ENCODE measurements around the gene TASOR.
"Not testable (repeated sequence)": the region's sequence is repeated elsewhere in the genome, so short reads cannot be mapped to it uniquely, and the experiment has no call there.

The TASOR gene

DNA sequence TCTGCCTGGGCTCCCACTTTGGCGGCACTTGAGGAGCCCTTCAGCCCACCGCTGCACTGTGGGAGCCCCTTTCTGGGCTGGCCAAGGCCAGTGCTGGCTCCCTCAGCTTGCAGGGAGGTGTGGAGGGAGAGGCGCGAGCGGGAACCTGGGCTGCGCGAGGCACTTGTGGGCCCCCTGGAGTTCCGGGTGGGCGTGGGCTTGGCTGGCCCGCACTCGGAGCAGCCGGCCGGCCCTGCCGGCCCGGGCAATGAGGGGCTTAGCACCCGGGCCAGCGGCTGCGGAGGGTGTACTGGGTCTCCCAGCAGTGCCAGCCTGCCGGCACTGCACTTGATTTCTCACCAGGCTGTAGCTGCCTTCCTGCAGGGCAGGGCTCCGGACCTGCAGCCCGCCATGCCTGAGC is 35.7 kb upstream of the TASOR start:
- not testable (repeated sequence) for H3K79me2 ChIP-seq (ENCODE audit: control insufficient read depth, insufficient read depth, low read length); H2BK5ac ChIP-seq (ENCODE audit: low read length); H4K8ac ChIP-seq (ENCODE audit: low read depth, low read length); H2AK5ac ChIP-seq (ENCODE audit: low read length); H3K27ac ChIP-seq (ENCODE audit: low read depth, low read length); H3K4me2 ChIP-seq (ENCODE audit: low read length); H3K4me1 ChIP-seq (ENCODE audit: control insufficient read depth, low read depth, low read length); H3K4me3 ChIP-seq (ENCODE audit: low read length); H3K4ac ChIP-seq (ENCODE audit: low read depth, low read length); H3K9ac ChIP-seq (ENCODE audit: low read length); H2BK15ac ChIP-seq (replicated peaks; ENCODE audit: low read depth); H3K27me3 ChIP-seq (ENCODE audit: insufficient read depth, low read length, poor library complexity); H3K56ac ChIP-seq (ENCODE audit: low read length); H3K79me1 ChIP-seq (ENCODE audit: low read length); H3K23ac ChIP-seq (ENCODE audit: low read length); H4K5ac ChIP-seq (ENCODE audit: low read length); DNase-seq; H2BK120ac ChIP-seq (ENCODE audit: low read depth, low read length); H3K36me3 ChIP-seq (ENCODE audit: control insufficient read depth, insufficient read depth, low read length); H3K18ac ChIP-seq (ENCODE audit: low read length)
- WGBS (ENCODE audit: extremely low coverage, insufficient coverage, low lambda C conversion rate), result no CpG with 5 or more reads among the region's 21 CpGs

DNA sequence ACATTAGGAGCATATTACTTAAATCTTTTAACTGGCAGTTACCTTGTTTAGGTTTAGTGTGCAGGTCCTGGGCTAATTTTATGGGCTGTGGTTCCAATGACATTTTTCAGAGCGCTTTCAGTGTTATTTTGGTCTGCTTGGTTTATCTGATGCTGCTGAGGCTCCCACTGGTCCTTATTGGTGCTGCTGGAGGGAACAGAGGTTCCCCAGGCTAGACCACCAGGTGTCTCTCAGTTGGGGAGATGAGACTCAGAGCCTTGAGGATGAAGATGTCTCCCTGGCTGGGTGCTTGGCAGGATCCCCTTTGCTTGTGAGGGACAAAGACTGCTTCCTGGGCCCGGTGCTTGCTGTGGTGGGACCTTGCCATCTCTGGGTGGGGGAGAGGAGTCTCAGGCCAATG is 28.3 kb upstream of the TASOR start:
- no peak for DNase-seq
- Histone ChIP-seq H3K27me3 (ENCODE audit: insufficient read depth, low read length, poor library complexity) (no peaks in the 10 kb centered on the region), H2BK120ac (ENCODE audit: low read depth, low read length) (no peak overlapping the region), H3K18ac (ENCODE audit: low read length) (no peak overlapping the region), H3K9ac (ENCODE audit: low read length) (no peak overlapping the region), H3K4ac (ENCODE audit: low read depth, low read length) (no peak overlapping the region), H3K27ac (ENCODE audit: low read depth, low read length) (no peak overlapping the region), H2BK15ac (replicated peaks; ENCODE audit: low read depth) (no peak overlapping the region), H4K8ac (ENCODE audit: low read depth, low read length) (no peak overlapping the region), H3K79me1 (ENCODE audit: low read length) (no peaks in the 10 kb centered on the region), H3K4me1 (ENCODE audit: control insufficient read depth, low read depth, low read length) (no peaks in the 10 kb centered on the region), H2AK5ac (ENCODE audit: low read length) (no peak overlapping the region), H4K5ac (ENCODE audit: low read length) (no peak overlapping the region), H3K23ac (ENCODE audit: low read length) (no peak overlapping the region), H3K36me3 (ENCODE audit: control insufficient read depth, insufficient read depth, low read length) (no peaks in the 10 kb centered on the region), H3K4me3 (ENCODE audit: low read length) (no peak overlapping the region), H3K79me2 (ENCODE audit: control insufficient read depth, insufficient read depth, low read length) (no peaks in the 10 kb centered on the region), H3K4me2 (ENCODE audit: low read length) (no peak overlapping the region), H3K56ac (ENCODE audit: low read length) (no peak overlapping the region), H2BK5ac (ENCODE audit: low read length) (no peak overlapping the region)
- no CpG with 5 or more reads among the region's 2 CpGs for WGBS (ENCODE audit: extremely low coverage, insufficient coverage, low lambda C conversion rate)

- H3K4ac ChIP-seq (ENCODE audit: low read depth, low read length); H2BK15ac ChIP-seq (replicated peaks; ENCODE audit: low read depth); H3K79me2 ChIP-seq (ENCODE audit: control insufficient read depth, insufficient read depth, low read length); H4K5ac ChIP-seq (ENCODE audit: low read length); H2AK5ac ChIP-seq (ENCODE audit: low read length); DNase-seq; H3K36me3 ChIP-seq (ENCODE audit: control insufficient read depth, insufficient read depth, low read length); H3K27ac ChIP-seq (ENCODE audit: low read depth, low read length); H3K4me2 ChIP-seq (ENCODE audit: low read length); H2BK120ac ChIP-seq (ENCODE audit: low read depth, low read length); H3K27me3 ChIP-seq (ENCODE audit: insufficient read depth, low read length, poor library complexity); H3K56ac ChIP-seq (ENCODE audit: low read length); H3K9ac ChIP-seq (ENCODE audit: low read length); H3K18ac ChIP-seq (ENCODE audit: low read length); H3K4me1 ChIP-seq (ENCODE audit: control insufficient read depth, low read depth, low read length); H3K4me3 ChIP-seq (ENCODE audit: low read length); H3K79me1 ChIP-seq (ENCODE audit: low read length); H4K8ac ChIP-seq (ENCODE audit: low read depth, low read length); H2BK5ac ChIP-seq (ENCODE audit: low read length); H3K23ac ChIP-seq (ENCODE audit: low read length): not testable (repeated sequence)
- WGBS (ENCODE audit: extremely low coverage, insufficient coverage, low lambda C conversion rate), result no CpG with 5 or more reads among the region's 6 CpGs
Measured at GRCh38 chr3:56707412-56707811, 24.3 kb upstream of the TASOR start.

DNA sequence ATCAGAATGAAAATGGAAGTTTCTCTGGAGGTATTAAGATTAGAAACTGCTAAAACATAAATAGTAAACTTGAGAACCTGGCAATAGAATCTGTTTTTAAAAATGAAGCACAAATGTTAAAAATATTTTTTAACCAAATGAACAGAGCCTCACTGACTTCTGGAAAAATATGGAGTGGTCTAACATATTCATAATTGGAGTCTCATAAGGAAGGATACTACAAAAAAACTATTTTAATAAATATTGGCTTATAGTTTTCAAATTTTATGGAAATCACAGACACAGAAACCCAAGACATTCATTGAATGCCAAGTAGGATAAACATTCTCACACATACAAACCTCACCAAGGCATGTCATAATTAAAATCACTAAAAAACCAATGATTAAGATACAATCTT is 23.6 kb upstream of the TASOR start:
- Histone ChIP-seq H3K23ac (ENCODE audit: low read length) (no peak overlapping the region), H3K36me3 (ENCODE audit: control insufficient read depth, insufficient read depth, low read length) (no peaks in the 10 kb centered on the region), H3K9ac (ENCODE audit: low read length) (no peak overlapping the region), H3K4ac (ENCODE audit: low read depth, low read length) (no peak overlapping the region), H2BK15ac (replicated peaks; ENCODE audit: low read depth) (no peak overlapping the region), H2BK5ac (ENCODE audit: low read length) (no peak overlapping the region), H4K8ac (ENCODE audit: low read depth, low read length) (no peak overlapping the region), H3K79me1 (ENCODE audit: low read length) (no peaks in the 10 kb centered on the region), H3K27ac (ENCODE audit: low read depth, low read length) (no peak overlapping the region), H3K56ac (ENCODE audit: low read length) (no peak overlapping the region), H3K4me3 (ENCODE audit: low read length) (no peak overlapping the region), H3K79me2 (ENCODE audit: control insufficient read depth, insufficient read depth, low read length) (no peaks in the 10 kb centered on the region), H3K18ac (ENCODE audit: low read length) (no peak overlapping the region), H3K4me2 (ENCODE audit: low read length) (no peak overlapping the region), H2AK5ac (ENCODE audit: low read length) (no peak overlapping the region), H3K27me3 (ENCODE audit: insufficient read depth, low read length, poor library complexity) (no peaks in the 10 kb centered on the region), H4K5ac (ENCODE audit: low read length) (no peak overlapping the region), H2BK120ac (ENCODE audit: low read depth, low read length) (no peak overlapping the region), H3K4me1 (ENCODE audit: control insufficient read depth, low read depth, low read length) (no peaks in the 10 kb centered on the region)
- DNase-seq, result no peak

DNA sequence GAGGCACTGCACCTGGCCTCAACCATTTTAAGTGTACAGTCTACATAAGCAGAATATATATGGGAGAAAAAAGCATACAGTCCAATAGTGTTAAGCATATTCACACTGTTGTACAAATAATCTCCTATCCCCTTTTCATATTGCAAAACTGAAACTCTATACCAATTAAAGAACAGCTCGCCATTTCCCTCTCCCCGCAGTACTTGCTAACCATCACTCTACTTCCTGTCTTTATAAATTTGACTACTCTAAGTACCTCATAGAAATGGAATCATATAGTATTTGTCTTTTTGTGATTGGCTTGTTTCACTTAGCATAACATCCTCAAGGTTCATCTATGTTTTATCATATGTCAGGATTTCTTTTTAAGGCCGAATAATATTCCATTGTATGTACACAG is 21.6 kb upstream of the TASOR start:
- Histone ChIP-seq H3K56ac (ENCODE audit: low read length) (no peak overlapping the region), H3K4me3 (ENCODE audit: low read length) (no peak overlapping the region), H3K27me3 (ENCODE audit: insufficient read depth, low read length, poor library complexity) (no peaks in the 10 kb centered on the region), H2BK15ac (replicated peaks; ENCODE audit: low read depth) (no peak overlapping the region), H3K4me1 (ENCODE audit: control insufficient read depth, low read depth, low read length) (no peaks in the 10 kb centered on the region), H2BK5ac (ENCODE audit: low read length) (no peak overlapping the region), H3K23ac (ENCODE audit: low read length) (no peak overlapping the region), H3K79me2 (ENCODE audit: control insufficient read depth, insufficient read depth, low read length) (no peaks in the 10 kb centered on the region), H2BK120ac (ENCODE audit: low read depth, low read length) (no peak overlapping the region), H3K27ac (ENCODE audit: low read depth, low read length) (no peak overlapping the region), H3K18ac (ENCODE audit: low read length) (no peak overlapping the region), H3K79me1 (ENCODE audit: low read length) (no peaks in the 10 kb centered on the region), H3K36me3 (ENCODE audit: control insufficient read depth, insufficient read depth, low read length) (no peaks in the 10 kb centered on the region), H3K4me2 (ENCODE audit: low read length) (no peak overlapping the region), H4K5ac (ENCODE audit: low read length) (no peak overlapping the region), H2AK5ac (ENCODE audit: low read length) (no peak overlapping the region), H3K9ac (ENCODE audit: low read length) (no peak overlapping the region), H3K4ac (ENCODE audit: low read depth, low read length) (no peak overlapping the region), H4K8ac (ENCODE audit: low read depth, low read length) (no peak overlapping the region)
- WGBS (ENCODE audit: extremely low coverage, insufficient coverage, low lambda C conversion rate), result no CpG with 5 or more reads among the region's 3 CpGs
- DNase-seq, result no peak

GRCh38 chr3:56702490-56703315 is 19.6 kb upstream of the TASOR start:
- no peak overlapping the region for H3K23ac ChIP-seq (ENCODE audit: low read length)
- H2AK5ac ChIP-seq (ENCODE audit: low read length), result no peak overlapping the region
- H4K5ac ChIP-seq (ENCODE audit: low read length), result no peak overlapping the region
- no peak overlapping the region for H3K18ac ChIP-seq (ENCODE audit: low read length)
- no peak overlapping the region for H3K27ac ChIP-seq (ENCODE audit: low read depth, low read length)
- H3K4me3 ChIP-seq (ENCODE audit: low read length), result no peak overlapping the region
- no peaks in the 10 kb centered on the region for H3K79me1 ChIP-seq (ENCODE audit: low read length)
- H3K4me2 ChIP-seq (ENCODE audit: low read length), result no peak overlapping the region
- H3K4me1 ChIP-seq (ENCODE audit: control insufficient read depth, low read depth, low read length), result no peaks in the 10 kb centered on the region
- H3K27me3 ChIP-seq (ENCODE audit: insufficient read depth, low read length, poor library complexity), result no peaks in the 10 kb centered on the region
- peak; percentile 56 for DNase-seq
- no CpG with 5 or more reads among the region's 5 CpGs for WGBS (ENCODE audit: extremely low coverage, insufficient coverage, low lambda C conversion rate)
- no peak overlapping the region for H3K4ac ChIP-seq (ENCODE audit: low read depth, low read length)
- H3K79me2 ChIP-seq (ENCODE audit: control insufficient read depth, insufficient read depth, low read length), result no peaks in the 10 kb centered on the region
- no peaks in the 10 kb centered on the region for H3K36me3 ChIP-seq (ENCODE audit: control insufficient read depth, insufficient read depth, low read length)
- H4K8ac ChIP-seq (ENCODE audit: low read depth, low read length), result no peak overlapping the region
- H2BK5ac ChIP-seq (ENCODE audit: low read length), result no peak overlapping the region
- no peak overlapping the region for H2BK15ac ChIP-seq (replicated peaks; ENCODE audit: low read depth)
- H3K56ac ChIP-seq (ENCODE audit: low read length), result no peak overlapping the region
- H2BK120ac ChIP-seq (ENCODE audit: low read depth, low read length), result no peak overlapping the region
- no peak overlapping the region for H3K9ac ChIP-seq (ENCODE audit: low read length)
